Posterior cingulate gyrus (tissue), 11 donors: Measurements from ENCODE around the gene ADGRE3.
A peak's percentile ranks its signal among the peaks of the same experiment; 100 is the strongest.

Source experiments
- DNase-seq, 10 donors: peaks; one replicate each; pipeline versions ENCODE4 v3.0.0 to v3.0.0-alpha.2; 2020 to 2021; ENCODE audit warnings: mixed read lengths in 3 of 10
- intact Hi-C: fragments of 100-400 bp; cut with DNase I; formaldehyde crosslinking; loops from one replicate; pipeline ENCODE4 v1.15.1; 2023

The ADGRE3 gene, protein sequence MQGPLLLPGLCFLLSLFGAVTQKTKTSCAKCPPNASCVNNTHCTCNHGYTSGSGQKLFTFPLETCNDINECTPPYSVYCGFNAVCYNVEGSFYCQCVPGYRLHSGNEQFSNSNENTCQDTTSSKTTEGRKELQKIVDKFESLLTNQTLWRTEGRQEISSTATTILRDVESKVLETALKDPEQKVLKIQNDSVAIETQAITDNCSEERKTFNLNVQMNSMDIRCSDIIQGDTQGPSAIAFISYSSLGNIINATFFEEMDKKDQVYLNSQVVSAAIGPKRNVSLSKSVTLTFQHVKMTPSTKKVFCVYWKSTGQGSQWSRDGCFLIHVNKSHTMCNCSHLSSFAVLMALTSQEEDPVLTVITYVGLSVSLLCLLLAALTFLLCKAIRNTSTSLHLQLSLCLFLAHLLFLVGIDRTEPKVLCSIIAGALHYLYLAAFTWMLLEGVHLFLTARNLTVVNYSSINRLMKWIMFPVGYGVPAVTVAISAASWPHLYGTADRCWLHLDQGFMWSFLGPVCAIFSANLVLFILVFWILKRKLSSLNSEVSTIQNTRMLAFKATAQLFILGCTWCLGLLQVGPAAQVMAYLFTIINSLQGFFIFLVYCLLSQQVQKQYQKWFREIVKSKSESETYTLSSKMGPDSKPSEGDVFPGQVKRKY

DNA sequence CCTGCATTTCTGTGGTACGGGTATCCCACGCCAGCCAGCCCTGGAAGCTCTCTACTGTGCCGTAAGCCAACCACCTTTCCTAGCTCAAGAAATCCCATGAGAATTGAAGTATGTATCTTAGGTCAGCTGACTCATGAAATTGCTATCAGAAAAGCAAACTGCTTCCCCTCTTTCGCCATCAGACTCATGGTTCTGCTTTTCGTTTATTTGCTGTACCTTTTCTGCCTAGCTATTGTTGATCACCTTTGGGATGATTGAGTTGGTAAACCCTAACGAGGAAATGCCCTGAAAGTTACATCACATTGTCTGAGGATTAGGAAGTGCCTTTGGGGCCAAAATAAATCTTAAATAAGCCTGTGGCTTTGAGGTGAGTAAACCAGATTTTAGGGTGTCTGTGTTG, at the start of gene ADGRE3:
Gene ADGRE3, minus strand, starts transcription at position 81 of the 400 bp plus-strand sequence. Its CDS starts 74 bp downstream, at position 7.
- no peak for DNase-seq
- intact Hi-C loops: no loop called here

GRCh38 chr19:14722127-14722526, 47.5 kb upstream of the ADGRE3 start:
- DNase-seq: no peak
- intact Hi-C loops: no loop called here

DNA sequence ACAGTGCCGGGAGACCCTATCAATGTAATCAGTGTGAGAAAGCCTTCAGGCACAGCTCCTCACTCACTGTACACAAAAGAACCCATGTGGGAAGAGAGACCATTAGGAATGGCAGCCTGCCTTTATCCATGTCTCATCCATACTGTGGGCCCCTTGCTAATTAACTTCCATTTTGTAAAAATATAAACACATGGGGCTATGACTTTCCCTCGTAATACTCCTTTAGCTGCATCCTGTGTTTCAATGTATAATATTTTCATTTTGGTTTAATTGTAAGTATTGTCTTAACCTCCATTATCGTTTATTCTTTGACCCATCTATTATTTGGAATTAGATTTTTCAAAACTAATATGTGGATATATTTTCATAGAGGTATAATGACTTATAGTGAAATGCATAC, 44.5 kb upstream of the ADGRE3 start:
- intact Hi-C loops: no loop called here
- DNase-seq: no peak

- intact Hi-C loops: no loop called here
- no peak for DNase-seq
Observed at GRCh38 chr19:14718522-14719116, 44.0 kb upstream of the ADGRE3 start.

- no peak for DNase-seq
- intact Hi-C loops: no loop called here
Observed at GRCh38 chr19:14715841-14716240, 41.2 kb upstream of the ADGRE3 start.

- intact Hi-C loops: no loop called here
- DNase-seq: no peak
Observed at GRCh38 chr19:14704450-14704849, 29.8 kb upstream of the ADGRE3 start.

- intact Hi-C loops: no loop called here
- no peak for DNase-seq
Observed at GRCh38 chr19:14703833-14704232, 29.2 kb upstream of the ADGRE3 start.

DNA sequence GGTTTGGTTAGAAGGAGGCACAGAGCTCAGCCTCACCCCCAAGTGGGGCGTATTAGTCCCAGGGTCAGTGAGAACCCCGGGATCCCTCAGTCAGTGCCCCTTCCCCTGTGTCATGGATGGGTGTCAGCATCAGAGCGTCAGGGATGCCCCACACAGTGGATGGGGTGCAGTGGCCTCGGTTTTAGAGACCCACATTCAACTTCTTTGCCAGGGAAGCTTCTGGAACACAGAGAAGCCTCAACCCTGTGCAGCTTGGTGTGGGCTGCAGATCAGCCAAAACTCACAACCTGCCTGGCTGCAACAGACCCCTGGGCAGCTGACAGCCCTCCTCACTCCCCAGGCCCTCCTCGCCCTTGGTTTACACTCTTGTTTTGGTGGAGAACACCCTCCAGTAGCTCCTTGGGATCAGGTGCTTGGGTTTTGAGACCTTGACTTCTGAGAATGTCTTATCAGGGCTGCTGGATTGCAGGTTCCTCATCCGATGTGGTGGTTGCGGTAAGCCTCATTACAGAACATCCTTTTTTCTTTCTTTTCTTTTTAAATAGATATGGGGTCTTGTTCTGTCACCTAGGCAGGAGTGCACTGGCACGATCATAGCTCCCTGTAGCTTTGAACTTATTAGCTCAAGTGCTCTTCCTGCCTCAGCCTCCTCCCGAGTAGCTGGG, 26.2 kb upstream of the ADGRE3 start:
- DNase-seq: no peak
- intact Hi-C loops: no loop called here

GRCh38 chr19:14699641-14700040, 25.0 kb upstream of the ADGRE3 start:
- no peak for DNase-seq
- intact Hi-C loops: no loop called here

DNA sequence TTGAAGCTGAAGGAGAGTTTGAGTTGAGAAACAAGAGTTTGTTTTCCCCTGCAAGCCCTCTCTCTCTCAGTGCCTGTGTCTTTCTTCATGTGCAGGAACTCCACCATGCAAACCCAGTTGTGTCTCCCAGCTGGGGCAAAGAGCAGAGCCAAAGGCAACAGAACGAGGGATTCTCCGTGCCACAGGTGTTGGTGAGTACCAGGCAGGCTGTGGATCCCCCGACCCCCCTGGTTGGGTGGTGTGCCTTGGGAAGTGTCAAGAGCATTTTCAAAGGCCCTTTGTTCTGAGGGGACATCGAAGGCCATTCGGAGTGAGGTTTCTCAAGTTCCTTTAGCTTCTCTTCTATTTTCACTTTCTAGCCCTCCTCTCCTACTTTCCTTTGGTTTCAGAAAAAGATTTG, 20.8 kb upstream of the ADGRE3 start:
- intact Hi-C loops: no loop called here
- peak in 1 of 10 donors; percentile 57 for DNase-seq

- intact Hi-C loops: no loop called here
- DNase-seq: no peak
Observed at GRCh38 chr19:14694641-14695266, 20.1 kb upstream of the ADGRE3 start.

DNA sequence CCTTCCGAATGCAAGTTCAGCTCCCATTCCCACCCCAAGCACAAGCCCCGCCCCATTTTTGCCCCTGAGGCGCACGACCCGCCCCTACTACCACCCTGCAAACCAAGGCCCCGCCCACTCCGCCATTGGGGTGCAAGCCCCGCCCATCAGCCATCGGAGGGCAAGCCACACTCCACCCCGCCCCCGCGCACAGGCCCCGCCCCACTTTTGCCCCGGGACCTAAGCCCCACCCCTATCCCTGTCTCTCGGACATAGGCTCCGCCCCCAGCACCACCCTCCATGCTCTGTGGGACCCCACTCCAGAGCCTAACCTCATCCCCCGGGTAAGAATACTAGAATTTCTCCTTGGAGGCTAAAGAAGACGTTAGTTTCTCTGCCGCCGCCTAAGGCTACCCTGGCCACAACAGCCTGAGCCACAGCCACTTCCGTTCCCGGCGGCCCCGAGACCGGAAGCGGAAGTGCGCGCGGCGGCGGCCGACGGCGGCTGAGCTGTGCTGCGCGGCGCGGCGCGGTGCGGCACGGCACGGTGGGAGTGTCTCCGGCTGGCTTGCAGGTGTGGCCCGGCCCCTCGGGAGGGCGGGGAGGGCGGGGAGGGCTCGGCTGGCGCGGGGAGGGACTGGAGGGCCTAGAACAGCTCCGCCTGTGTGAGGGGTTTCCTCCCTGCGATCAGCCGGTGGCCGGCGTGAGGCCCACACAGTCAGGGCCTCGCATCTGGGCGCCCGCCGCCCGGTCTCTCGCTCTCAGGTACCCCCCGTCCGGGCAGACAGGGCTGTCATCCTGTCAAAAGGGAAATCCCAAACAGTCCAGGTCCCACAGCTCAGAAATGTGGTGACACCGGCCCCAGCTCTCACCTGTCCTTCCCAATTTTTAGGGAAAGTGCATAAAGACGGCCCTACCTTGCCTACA, 15.2 kb upstream of the ADGRE3 start, which contains the start of gene ZNF333:
Gene ZNF333, plus strand, starts transcription at position 451 of the 906 bp plus-strand sequence. CDS start 3,444 bp downstream, outside the sequence.
- DNase-seq: peak; percentile 86 to 99 (median 96)
- intact Hi-C loops: no loop called here

DNA sequence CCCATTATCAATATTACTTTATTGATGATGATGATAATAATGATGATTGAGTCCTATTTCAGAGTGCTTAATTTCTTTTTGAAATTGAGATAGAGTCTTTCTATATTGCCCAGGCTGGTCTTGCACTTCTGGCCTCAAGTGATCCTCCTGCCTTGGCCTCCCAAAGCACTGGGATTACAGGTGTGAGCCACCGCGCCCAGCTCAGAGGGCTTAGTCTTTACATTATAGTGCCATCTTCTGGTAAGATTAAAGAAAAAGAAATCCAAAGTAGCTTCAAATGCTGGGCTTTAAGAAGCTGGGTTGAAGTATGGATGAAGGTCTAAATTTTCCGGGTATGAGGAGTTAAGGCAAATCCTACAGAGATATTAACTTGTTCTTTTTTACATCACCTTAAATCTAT, 11.8 kb upstream of the ADGRE3 start:
- DNase-seq: no peak
- intact Hi-C loops: loop anchor here (1.0 kb wide), 1 partner anchor 112 kb away; no protein-coding TSS in a partner anchor

DNA sequence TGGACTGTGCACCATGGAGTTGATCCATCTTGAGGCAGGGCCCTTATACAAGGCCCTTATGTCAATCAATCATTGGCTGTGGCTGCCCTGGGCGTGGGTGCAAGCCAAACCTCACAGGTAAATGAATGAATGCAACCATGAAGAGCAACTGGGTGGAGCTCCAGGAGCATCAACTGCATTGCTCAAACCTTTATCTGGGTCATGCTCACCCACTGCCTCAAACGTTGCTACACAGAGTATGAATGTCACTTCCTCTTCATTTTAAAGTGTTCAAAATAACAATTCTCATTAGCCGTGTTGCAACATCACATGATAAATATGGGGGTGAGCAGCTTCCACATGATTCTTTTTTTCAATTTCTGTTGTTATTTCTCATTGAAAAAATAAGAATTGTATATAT, 8.8 kb upstream of the ADGRE3 start:
- DNase-seq: no peak
- intact Hi-C loops: no loop called here

- no peak for DNase-seq
- intact Hi-C loops: no loop called here
Observed at GRCh38 chr19:14682084-14682483, 7.4 kb upstream of the ADGRE3 start.

DNA sequence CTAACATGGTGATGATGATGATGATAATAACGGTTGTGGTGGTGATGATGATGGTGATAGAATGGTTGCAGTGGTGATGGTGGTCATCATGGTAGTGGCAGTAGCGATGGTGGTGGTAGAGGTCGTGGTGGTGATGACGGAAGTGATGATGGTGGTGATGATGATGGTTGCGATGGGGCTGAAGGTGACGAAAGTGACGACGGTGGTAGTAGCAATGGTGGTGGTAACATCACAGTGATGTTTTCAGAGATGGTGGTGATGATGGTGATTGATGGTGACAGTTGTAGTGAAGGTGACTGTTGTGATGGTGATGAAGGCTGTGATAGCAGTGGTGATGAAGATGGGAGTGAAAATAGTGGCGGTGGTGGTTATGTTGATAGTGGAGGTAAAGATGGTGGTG, 3.6 kb upstream of the ADGRE3 start:
- no peak for DNase-seq
- intact Hi-C loops: no loop called here

- intact Hi-C loops: no loop called here
- DNase-seq: no peak
Observed at GRCh38 chr19:14677464-14677863, 2.8 kb upstream of the ADGRE3 start.

GRCh38 chr19:14676762-14677161, 2.1 kb upstream of the ADGRE3 start:
- intact Hi-C loops: no loop called here
- no peak for DNase-seq

DNA sequence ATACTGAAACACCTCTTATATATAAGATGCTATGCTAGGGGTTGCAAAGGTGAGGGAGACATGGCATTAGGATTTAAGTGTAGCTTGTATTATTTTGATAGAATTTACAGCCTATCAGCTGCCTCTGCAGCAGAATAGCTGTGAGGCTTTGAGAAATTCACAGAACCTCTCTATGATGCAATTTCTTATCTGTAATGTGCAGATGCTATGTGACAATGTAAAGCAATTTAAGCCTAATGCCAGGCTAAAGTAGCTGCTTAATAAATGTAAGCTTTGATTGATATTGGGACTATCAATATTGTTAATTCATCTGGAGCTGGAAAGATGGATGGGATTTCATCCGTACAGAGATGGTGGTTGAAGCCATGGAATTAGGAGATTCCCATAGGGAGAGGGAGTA, 1.6 kb downstream of the ADGRE3 start:
- intact Hi-C loops: no loop called here

More for the DNA sequence above, 1.6 kb downstream of the ADGRE3 start:
- DNase-seq: no peak
